OCI-LY3 (cell line): ENCODE measurements around the gene PTAFR.

Source experiments
- EZH2phosphoT487 ChIP-seq: fragments of 200-600 bp; shearing (Covaris generic); IDR thresholded peaks from 2 replicates; pipeline ENCODE4 v1.6.1; 2018; ENCODE audit warnings: antibody characterized with exemption, mixed run types, low read depth
- TF ChIP-seq, protein P1 (sequence below): fragments of 200-600, 300-600 bp; sonication (generic); IDR thresholded peaks from 2 replicates; pipeline ENCODE4 v1.5.1; 2014; ENCODE audit warnings: antibody characterized with exemption, low read length, low read depth

DNA sequence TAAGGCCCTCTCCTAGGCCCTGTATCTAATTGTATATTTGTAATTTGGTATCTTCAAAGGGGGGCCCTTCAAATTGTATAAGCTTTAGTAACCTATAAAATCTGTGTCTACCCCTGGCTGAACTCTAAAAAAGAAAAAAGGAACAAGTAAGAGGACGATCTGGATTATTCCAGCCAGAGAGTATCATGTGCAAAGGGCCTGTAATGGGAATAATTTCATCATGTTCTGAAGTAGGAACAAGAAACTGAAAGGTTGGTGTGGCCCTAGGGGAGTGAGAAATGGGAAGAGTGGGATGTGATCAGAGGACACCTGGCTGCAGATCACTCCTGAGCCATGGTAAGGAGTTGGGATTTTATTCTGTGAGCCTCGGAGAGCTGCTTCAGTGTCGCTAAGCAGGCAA, 14.7 kb downstream of the PTAFR start:
- TF ChIP-seq, protein P1, sequence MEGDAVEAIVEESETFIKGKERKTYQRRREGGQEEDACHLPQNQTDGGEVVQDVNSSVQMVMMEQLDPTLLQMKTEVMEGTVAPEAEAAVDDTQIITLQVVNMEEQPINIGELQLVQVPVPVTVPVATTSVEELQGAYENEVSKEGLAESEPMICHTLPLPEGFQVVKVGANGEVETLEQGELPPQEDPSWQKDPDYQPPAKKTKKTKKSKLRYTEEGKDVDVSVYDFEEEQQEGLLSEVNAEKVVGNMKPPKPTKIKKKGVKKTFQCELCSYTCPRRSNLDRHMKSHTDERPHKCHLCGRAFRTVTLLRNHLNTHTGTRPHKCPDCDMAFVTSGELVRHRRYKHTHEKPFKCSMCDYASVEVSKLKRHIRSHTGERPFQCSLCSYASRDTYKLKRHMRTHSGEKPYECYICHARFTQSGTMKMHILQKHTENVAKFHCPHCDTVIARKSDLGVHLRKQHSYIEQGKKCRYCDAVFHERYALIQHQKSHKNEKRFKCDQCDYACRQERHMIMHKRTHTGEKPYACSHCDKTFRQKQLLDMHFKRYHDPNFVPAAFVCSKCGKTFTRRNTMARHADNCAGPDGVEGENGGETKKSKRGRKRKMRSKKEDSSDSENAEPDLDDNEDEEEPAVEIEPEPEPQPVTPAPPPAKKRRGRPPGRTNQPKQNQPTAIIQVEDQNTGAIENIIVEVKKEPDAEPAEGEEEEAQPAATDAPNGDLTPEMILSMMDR = no peak
- TF ChIP-seq EZH2phosphoT487 = no peak
